HepG2 (cell line): ENCODE data around the gene PDK2. TPM values are rescaled to one million over a fixed set of nuclear protein-coding genes. Genes with fewer than 3 reads are reported as not detected.

Source experiments
- ARNT ChIP-seq: fragments of 450-650 bp; IDR thresholded peaks from 2 replicates; pipeline ENCODE4 v1.6.1; 2017
- EHMT2 ChIP-seq: fragments of 200-600 bp; sonication (generic); IDR thresholded peaks from 2 replicates; pipeline ENCODE4 v1.7.0; 2017; ENCODE audit warnings: antibody characterized with exemption, low read depth, low read length, borderline replicate concordance
- HNRNPK ChIP-seq: fragments of 200-400 bp; formaldehyde crosslinking; IDR thresholded peaks from 2 replicates; pipeline ENCODE4 v1.6.1; 2018; ENCODE audit warnings: low read length, low read depth, moderate library complexity, mild to moderate bottlenecking; ENCODE audit not compliant: poor library complexity, severe bottlenecking
- NR1H2 ChIP-seq: sonication (generic); formaldehyde crosslinking; IDR thresholded peaks from 2 replicates; pipeline ENCODE4 v1.8.1; 2022; ENCODE audit warnings: low read depth, missing genetic modification reagents, borderline replicate concordance
- NR2F2 ChIP-seq: IDR thresholded peaks from 2 replicates; pipeline ENCODE4 v1.6.1; 2012; ENCODE audit warnings: low read depth, inconsistent platforms, borderline replicate concordance
- PHB2 ChIP-seq: fragments of 450-650 bp; IDR thresholded peaks from 2 replicates; pipeline ENCODE4 v1.6.1; 2018; ENCODE audit not compliant: partially characterized antibody
- RARG ChIP-seq: sonication (generic); formaldehyde crosslinking; IDR thresholded peaks from 2 replicates; pipeline ENCODE4 v1.4.0; 2020; ENCODE audit warnings: low read depth, mild to moderate bottlenecking, missing genetic modification reagents
- RBM22 ChIP-seq: fragments of 200-400 bp; formaldehyde crosslinking; optimal IDR thresholded peaks from 2 replicates; pipeline ENCODE3; 2017; ENCODE audit warnings: mild to moderate bottlenecking, low read length, moderate library complexity
- REPIN1 ChIP-seq: sonication (generic); formaldehyde crosslinking; IDR thresholded peaks from 2 replicates; pipeline ENCODE4 v1.8.0; 2022; ENCODE audit warnings: missing genetic modification reagents, low read depth, mild to moderate bottlenecking, borderline replicate concordance
- RFXANK ChIP-seq: IDR thresholded peaks from 2 replicates; pipeline ENCODE4 v1.6.1; 2016
- RXRB ChIP-seq: IDR thresholded peaks from 2 replicates; pipeline ENCODE4 v1.6.1; 2016; ENCODE audit warnings: borderline replicate concordance, missing genetic modification reagents, missing compliant biosample characterization
- TAF1 ChIP-seq: sonication (generic); formaldehyde crosslinking; IDR thresholded peaks from 2 replicates; pipeline ENCODE4 v1.4.0; 2020; ENCODE audit warnings: missing genetic modification reagents
- ZBTB21 ChIP-seq: sonication (generic); formaldehyde crosslinking; IDR thresholded peaks from 2 replicates; pipeline ENCODE4 v1.4.0; 2020; ENCODE audit warnings: missing genetic modification reagents
- ZC3H13 ChIP-seq: sonication (generic); formaldehyde crosslinking; IDR thresholded peaks from 2 replicates; pipeline ENCODE4 v1.8.1; 2023; ENCODE audit warnings: mild to moderate bottlenecking, missing genetic modification reagents, moderate library complexity
- ZNF136 ChIP-seq: sonication (generic); formaldehyde crosslinking; IDR thresholded peaks from 2 replicates; pipeline ENCODE4 v1.8.1; 2022; ENCODE audit warnings: low read depth, mild to moderate bottlenecking, moderate library complexity, missing genetic modification reagents
- ZNF235 ChIP-seq: sonication (generic); formaldehyde crosslinking; IDR thresholded peaks from 2 replicates; pipeline ENCODE4 v1.8.1; 2023; ENCODE audit warnings: mild to moderate bottlenecking, missing genetic modification reagents, borderline replicate concordance
- ZNF337 ChIP-seq: sonication (generic); formaldehyde crosslinking; IDR thresholded peaks from 2 replicates; pipeline ENCODE4 v1.5.1; 2020; ENCODE audit warnings: missing genetic modification reagents, low read depth, mild to moderate bottlenecking, borderline replicate concordance
- ZNF558 ChIP-seq: sonication (generic); formaldehyde crosslinking; IDR thresholded peaks from 2 replicates; pipeline ENCODE4 v1.9.0; 2022; ENCODE audit warnings: mild to moderate bottlenecking, missing genetic modification reagents, borderline replicate concordance
- ZNF570 ChIP-seq: sonication (generic); formaldehyde crosslinking; IDR thresholded peaks from 2 replicates; pipeline ENCODE4 v1.4.0; 2020; ENCODE audit warnings: mild to moderate bottlenecking, missing genetic modification reagents, borderline replicate concordance
- ZNF577 ChIP-seq: sonication (generic); formaldehyde crosslinking; IDR thresholded peaks from 2 replicates; pipeline ENCODE4 v1.4.0; 2020; ENCODE audit warnings: mild to moderate bottlenecking, low read depth, missing genetic modification reagents, borderline replicate concordance
- ZNF776 ChIP-seq: sonication (generic); formaldehyde crosslinking; IDR thresholded peaks from 2 replicates; pipeline ENCODE4 v1.4.0; 2020; ENCODE audit warnings: mild to moderate bottlenecking, missing genetic modification reagents
- polyA plus RNA-seq, 8 experiments: library from polyadenylated mRNA; depleted of rRNA in 3 of 8; stranded (reverse) in 7 of 8; unstranded in 1 of 8; fragments of >200 nt; fragmentation: Illumina TruSeq in 4 of 8; extraction: Trizol in 4 of 8; gene quantifications; 2 replicates each; pipeline versions ENCODE4 v1.2.1 to v1.2.3, GENCODE V29; 2011 to 2016; ENCODE audit warnings: low read depth in 4 of 8, missing spikeins in 1 of 8, mixed read lengths in 1 of 8; ENCODE audit not compliant: insufficient read depth in 1 of 8
- total RNA-seq, 5 experiments: library from RNA; depleted of rRNA; stranded (reverse); fragments of >200 nt; fragmentation: Illumina TruSeq; extraction: Trizol; gene quantifications; 2 replicates each; pipeline ENCODE4 v1.2.3, GENCODE V29; 2016; ENCODE audit warnings: low read depth in 1 of 5
- TF ChIP-seq, protein P1 (sequence below): conservative IDR thresholded peaks from 2 replicates; pipeline ENCODE4 v1.6.1; 2018; ENCODE audit warnings: missing genetic modification reagents
- TF ChIP-seq, protein P2 (sequence below): sonication (generic); formaldehyde crosslinking; IDR thresholded peaks from 2 replicates; pipeline ENCODE4 v1.5.1; 2020; ENCODE audit warnings: mild to moderate bottlenecking, missing genetic modification reagents, borderline replicate concordance
- TF ChIP-seq, protein P3 (sequence below): sonication (generic); formaldehyde crosslinking; IDR thresholded peaks from 2 replicates; pipeline ENCODE4 v1.4.0; 2020; ENCODE audit warnings: mild to moderate bottlenecking, missing genetic modification reagents

PDK2 gene
- total and polyA plus RNA-seq, 2 of the 13 experiments (the other 11 are each of a cell fraction or from before 2014, with no cell fraction given) = 18.5 to 59.7 TPM

DNA sequence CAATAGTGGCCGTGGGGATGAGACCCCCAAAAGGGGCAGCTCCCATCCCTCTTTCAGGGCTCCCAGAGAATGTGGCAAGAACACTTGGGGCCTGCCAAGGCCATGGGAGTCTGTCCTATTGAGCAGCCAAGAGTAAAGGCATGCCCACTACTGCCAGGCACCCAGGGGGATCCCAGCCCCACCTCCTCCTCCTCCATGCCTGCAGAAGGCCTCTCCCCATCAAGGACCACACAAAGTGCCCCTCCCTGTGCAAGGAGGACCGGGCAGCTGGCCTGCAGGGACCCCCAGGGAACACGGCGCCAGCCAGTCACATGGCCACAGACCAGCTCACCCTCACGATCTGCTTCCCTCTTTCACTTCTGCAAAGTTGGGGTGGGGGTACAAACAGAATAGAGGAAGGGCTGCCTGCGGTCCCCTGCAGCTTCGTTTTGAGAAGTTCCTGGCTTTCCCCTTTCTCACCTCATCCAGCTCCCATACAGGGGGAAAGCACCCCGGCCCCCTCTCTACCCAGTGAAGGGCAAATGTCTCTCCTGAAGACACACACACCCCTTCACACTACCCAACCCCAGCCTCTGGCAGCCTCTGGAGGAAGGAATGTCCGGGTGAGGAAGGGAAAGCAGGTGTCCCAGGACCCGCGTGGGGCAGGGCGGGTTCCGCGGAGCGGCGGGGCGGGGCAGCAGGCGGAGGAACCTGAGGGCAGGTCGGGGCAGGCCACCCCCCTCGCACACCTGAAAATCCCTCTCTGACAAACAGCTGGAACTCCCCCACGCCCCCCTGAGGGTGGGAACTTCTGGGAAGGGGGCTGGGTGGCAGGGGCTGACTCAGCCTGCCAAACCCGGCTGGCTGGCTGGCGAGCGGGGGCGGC, 53.3 kb downstream of the PDK2 start (continued):
- TF ChIP-seq ZNF337 = no peak
- no peak for TF ChIP-seq TAF1 (CRISPR knock-in tag)
- TF ChIP-seq, protein P1, sequence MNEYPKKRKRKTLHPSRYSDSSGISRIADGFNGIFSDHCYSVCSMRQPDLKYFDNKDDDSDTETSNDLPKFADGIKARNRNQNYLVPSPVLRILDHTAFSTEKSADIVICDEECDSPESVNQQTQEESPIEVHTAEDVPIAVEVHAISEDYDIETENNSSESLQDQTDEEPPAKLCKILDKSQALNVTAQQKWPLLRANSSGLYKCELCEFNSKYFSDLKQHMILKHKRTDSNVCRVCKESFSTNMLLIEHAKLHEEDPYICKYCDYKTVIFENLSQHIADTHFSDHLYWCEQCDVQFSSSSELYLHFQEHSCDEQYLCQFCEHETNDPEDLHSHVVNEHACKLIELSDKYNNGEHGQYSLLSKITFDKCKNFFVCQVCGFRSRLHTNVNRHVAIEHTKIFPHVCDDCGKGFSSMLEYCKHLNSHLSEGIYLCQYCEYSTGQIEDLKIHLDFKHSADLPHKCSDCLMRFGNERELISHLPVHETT (CRISPR knock-in tag) = no peak
- no peak for TF ChIP-seq NR2F2
- TF ChIP-seq ZNF577 = no peak
- no peak for TF ChIP-seq NR1H2 (CRISPR knock-in tag)
- TF ChIP-seq ZNF570 (CRISPR knock-in tag) = no peak
- no peak for TF ChIP-seq ZBTB21 (CRISPR knock-in tag)
- TF ChIP-seq RARG (CRISPR knock-in tag) = no peak
- TF ChIP-seq HNRNPK = peak; percentile 25
- TF ChIP-seq RBM22 = no peak
- TF ChIP-seq ZNF558 (CRISPR knock-in tag) = no peak
- TF ChIP-seq REPIN1 (CRISPR knock-in tag) = no peak
- no peak for TF ChIP-seq ZNF136
- no peak for TF ChIP-seq ZNF235
- TF ChIP-seq ARNT = no peak
- peak; percentile 67; the same call in 1 of the 2 replicates for TF ChIP-seq ZC3H13 (CRISPR knock-in tag)
- TF ChIP-seq EHMT2 = no peak
- TF ChIP-seq, protein P2, sequence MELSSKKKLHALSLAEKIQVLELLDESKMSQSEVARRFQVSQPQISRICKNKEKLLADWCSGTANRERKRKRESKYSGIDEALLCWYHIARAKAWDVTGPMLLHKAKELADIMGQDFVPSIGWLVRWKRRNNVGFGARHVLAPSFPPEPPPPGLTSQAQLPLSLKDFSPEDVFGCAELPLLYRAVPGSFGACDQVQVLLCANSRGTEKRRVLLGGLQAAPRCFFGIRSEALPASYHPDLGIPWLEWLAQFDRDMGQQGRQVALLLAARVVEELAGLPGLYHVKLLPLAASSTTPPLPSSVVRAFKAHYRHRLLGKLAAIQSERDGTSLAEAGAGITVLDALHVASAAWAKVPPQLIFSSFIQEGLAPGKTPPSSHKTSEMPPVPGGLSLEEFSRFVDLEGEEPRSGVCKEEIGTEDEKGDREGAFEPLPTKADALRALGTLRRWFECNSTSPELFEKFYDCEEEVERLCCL (CRISPR knock-in tag) = peak; percentile 56; the same call in 1 of the 2 replicates
- TF ChIP-seq ZNF776 (CRISPR knock-in tag) = no peak
- no peak for TF ChIP-seq RFXANK
- TF ChIP-seq, protein P3, sequence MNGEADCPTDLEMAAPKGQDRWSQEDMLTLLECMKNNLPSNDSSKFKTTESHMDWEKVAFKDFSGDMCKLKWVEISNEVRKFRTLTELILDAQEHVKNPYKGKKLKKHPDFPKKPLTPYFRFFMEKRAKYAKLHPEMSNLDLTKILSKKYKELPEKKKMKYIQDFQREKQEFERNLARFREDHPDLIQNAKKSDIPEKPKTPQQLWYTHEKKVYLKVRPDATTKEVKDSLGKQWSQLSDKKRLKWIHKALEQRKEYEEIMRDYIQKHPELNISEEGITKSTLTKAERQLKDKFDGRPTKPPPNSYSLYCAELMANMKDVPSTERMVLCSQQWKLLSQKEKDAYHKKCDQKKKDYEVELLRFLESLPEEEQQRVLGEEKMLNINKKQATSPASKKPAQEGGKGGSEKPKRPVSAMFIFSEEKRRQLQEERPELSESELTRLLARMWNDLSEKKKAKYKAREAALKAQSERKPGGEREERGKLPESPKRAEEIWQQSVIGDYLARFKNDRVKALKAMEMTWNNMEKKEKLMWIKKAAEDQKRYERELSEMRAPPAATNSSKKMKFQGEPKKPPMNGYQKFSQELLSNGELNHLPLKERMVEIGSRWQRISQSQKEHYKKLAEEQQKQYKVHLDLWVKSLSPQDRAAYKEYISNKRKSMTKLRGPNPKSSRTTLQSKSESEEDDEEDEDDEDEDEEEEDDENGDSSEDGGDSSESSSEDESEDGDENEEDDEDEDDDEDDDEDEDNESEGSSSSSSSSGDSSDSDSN (CRISPR knock-in tag) = peak; percentile 55; the same call in 1 of the 2 replicates
- TF ChIP-seq RXRB (CRISPR knock-in tag) = no peak; the same call in 1 of the 2 replicates
- TF ChIP-seq PHB2 = no peak
